Panc1 (cell line): ENCODE measurements around the gene HNRNPC. TPM values are rescaled to one million over a fixed set of nuclear protein-coding genes. Genes with fewer than 3 reads are reported as not detected.

Experiments
- ATAC-seq: fragments of 200-7000 bp; cut with Tn5 transposase; 2 replicates; pipeline ENCODE4 v1.9.1; 2020; ENCODE audit warnings: mild to moderate bottlenecking, moderate library complexity
- BruUV-seq: library from RNA; stranded (reverse); fragments of 400-500 nt; replicated peaks from 2 replicates; lab custom pipeline; 2021; lab: Mats Ljungman, UMichigan
- CTCF ChIA-PET: fragments of 300-600 bp; sonication (Branson Sonifier 250); formaldehyde crosslinking; loops from one replicate; lab custom pipeline; 2022; ENCODE audit warnings: antibody characterized with exemption; lab: Charles Lee
- POLR2A ChIA-PET: fragments of 300-600 bp; sonication (Branson Sonifier 250); formaldehyde crosslinking; loops from one replicate; lab custom pipeline; 2022; ENCODE audit warnings: antibody characterized with exemption; lab: Charles Lee
- DNase-seq: peaks from one replicate; pipeline ENCODE4 v3.0.0-alpha.2; 2010; ENCODE audit warnings: low read depth, low spot score
- H3K27ac ChIP-seq: 2 replicates; pipeline ENCODE4 v1.5.1; 2011; ENCODE audit warnings: mild to moderate bottlenecking, low read length, inconsistent platforms
- H3K27me3 ChIP-seq: fragments of 200-500 bp; sonication (Bioruptor generic); 2 replicates; pipeline ENCODE4 v1.6.0; 2014; ENCODE audit warnings: low read length, inconsistent platforms; ENCODE audit not compliant: control insufficient read depth, insufficient read depth
- H3K36me3 ChIP-seq: fragments of 200-500 bp; sonication (Bioruptor generic); 2 replicates; pipeline ENCODE4 v1.5.1; 2014; ENCODE audit warnings: inconsistent platforms, mild to moderate bottlenecking, low read length, moderate library complexity; ENCODE audit not compliant: control insufficient read depth, insufficient read depth
- H3K4me1 ChIP-seq: 2 replicates; pipeline ENCODE4 v1.5.1; 2011; ENCODE audit warnings: inconsistent platforms, mild to moderate bottlenecking, low read length, moderate library complexity; ENCODE audit not compliant: control insufficient read depth, insufficient read depth
- H3K4me3 ChIP-seq, 2 experiments: 2 replicates each; pipeline ENCODE4 v1.5.1; 2011 to 2012; ENCODE audit warnings: low read depth in 2 of 2, low read length in 2 of 2, mild to moderate bottlenecking in 2 of 2, inconsistent platforms in 1 of 2, moderate library complexity in 1 of 2
- H3K9me3 ChIP-seq: fragments of 200-500 bp; sonication (Bioruptor generic); 2 replicates; pipeline ENCODE4 v1.5.1; 2014; ENCODE audit warnings: low read depth, mild to moderate bottlenecking, inconsistent platforms, low read length, moderate library complexity; ENCODE audit not compliant: control insufficient read depth, insufficient read depth
- POLR2AphosphoS5 ChIP-seq: IDR thresholded peaks from 2 replicates; pipeline ENCODE4 v1.6.1; 2012; ENCODE audit warnings: mild to moderate bottlenecking, low read depth, low read length, moderate library complexity
- SIN3A ChIP-seq: IDR thresholded peaks from 2 replicates; pipeline ENCODE4 v1.6.1; 2012; ENCODE audit warnings: low read depth, mild to moderate bottlenecking, low read length, moderate library complexity, borderline replicate concordance; ENCODE audit not compliant: insufficient read depth
- TCF7L2 ChIP-seq: IDR thresholded peaks from 2 replicates; pipeline ENCODE4 v1.6.1; 2011; ENCODE audit warnings: mild to moderate bottlenecking, low read depth, low read length, inconsistent platforms
- in situ Hi-C: cut with HindIII; loops from 2 replicates; pipeline ENCODE4 v1.10.0; 2016; ENCODE audit warnings: low sequenced_read_pairs, low pct_unique_long_range_greater_than_20kb
- intact Hi-C: fragments of 100-400 bp; cut with micrococcal nuclease; formaldehyde crosslinking; loops from one replicate; pipeline ENCODE4 v1.10.0; 2022; ENCODE audit not compliant: unreplicated experiment
- total RNA-seq: library from RNA; stranded (reverse); gene quantifications from one replicate; pipeline ENCODE4 v1.2.1, GENCODE V29; 2021; ENCODE audit not compliant: unreplicated experiment
- TF ChIP-seq, protein P1 (sequence below): fragments of 450-650 bp; IDR thresholded peaks from 2 replicates; pipeline ENCODE4 v1.5.1; 2017; ENCODE audit warnings: mild to moderate bottlenecking
- TF ChIP-seq, protein P2 (sequence below), 2 experiments: IDR thresholded peaks; 2 replicates each; pipeline ENCODE4 v1.6.1; 2011 to 2012; ENCODE audit warnings: low read depth in 2 of 2, control low read depth in 1 of 2, low read length in 1 of 2, mild to moderate bottlenecking in 1 of 2, moderate library complexity in 1 of 2; ENCODE audit not compliant: insufficient read depth in 1 of 2

The HNRNPC gene
- total RNA-seq, 1 experiment from 2014 or later = 537 TPM

DNA sequence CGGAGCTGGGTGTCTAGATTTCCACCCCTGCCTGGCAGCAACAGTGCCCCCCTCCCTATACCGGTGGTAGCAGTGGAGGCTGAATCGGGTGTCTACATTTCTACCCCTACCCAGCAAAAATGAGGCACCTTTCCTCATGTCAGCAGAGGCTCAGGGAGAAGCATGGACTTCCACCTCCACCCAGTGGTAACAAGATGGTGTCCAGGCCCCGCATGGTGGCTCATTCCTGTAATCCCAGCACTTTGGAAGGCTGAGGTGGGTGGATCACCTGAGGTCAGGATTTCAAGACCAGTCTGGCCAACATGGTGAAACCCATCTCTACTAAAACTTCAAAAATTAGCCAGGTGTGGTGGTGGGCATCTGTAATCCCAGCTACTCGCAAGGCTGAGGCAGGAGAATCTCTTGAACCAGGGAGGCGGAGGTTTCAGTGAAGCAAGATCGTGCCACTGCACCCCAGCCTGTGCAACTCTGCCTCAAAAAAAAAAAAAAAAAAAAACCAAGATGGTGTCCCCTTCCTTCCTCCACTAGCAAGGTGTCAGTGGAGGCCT, 77.9 kb downstream of the HNRNPC start:
- intact Hi-C loops = no loop called here
- no peak overlapping the region; a peak in 1 of 4 replicates for H3K4me3 ChIP-seq
- CTCF ChIA-PET = no interaction called here

DNA sequence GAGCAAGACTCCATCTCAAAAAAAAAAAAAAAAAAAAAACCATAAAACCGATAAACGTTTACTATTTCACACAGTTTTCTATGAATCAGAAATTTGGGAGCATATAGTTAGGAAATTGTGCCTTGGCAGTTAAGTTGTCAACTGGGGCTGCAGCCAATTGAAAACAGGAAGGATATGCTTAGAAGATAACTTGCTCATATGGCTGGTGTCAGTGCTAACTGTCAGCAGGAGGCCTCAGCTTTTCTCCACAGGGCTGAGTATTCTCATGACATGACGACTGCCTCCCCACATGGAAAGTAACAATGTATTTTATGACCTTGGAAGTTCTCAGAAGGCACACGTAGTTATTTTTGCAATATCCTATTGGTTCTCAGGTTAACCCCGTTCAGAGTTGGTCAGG, 83.8 kb downstream of the HNRNPC start:
- Histone ChIP-seq H3K27me3 (no peaks in the 10 kb centered on the region), H3K4me3 (no peak overlapping the region), H3K9me3 (no peaks in the 10 kb centered on the region), H3K27ac (no peak overlapping the region), H3K36me3 (no peaks in the 10 kb centered on the region), H3K4me1 (no peaks in the 10 kb centered on the region)
- intact Hi-C loops (no loop called here), in situ Hi-C loops (no loop called here)
- ChIA-PET POLR2A (interaction anchor here (0.6 kb wide), 1 partner anchor 146 kb away, joined by 7 read pairs; no protein-coding TSS in a partner anchor), CTCF (no interaction called here)
- TF ChIP-seq TCF7L2 (no peak), POLR2AphosphoS5 (no peak)
- no TSS peak for BruUV-seq
- ATAC-seq (no peak), DNase-seq (no peak)

More for the DNA sequence above, 77.9 kb downstream of the HNRNPC start:
- Histone ChIP-seq H3K27me3 (no peaks in the 10 kb centered on the region), H3K27ac (no peak overlapping the region), H3K4me1 (no peaks in the 10 kb centered on the region), H3K9me3 (no peaks in the 10 kb centered on the region), H3K36me3 (no peaks in the 10 kb centered on the region)
- no peak for TF ChIP-seq TCF7L2
- TF ChIP-seq SIN3A = no peak
- TF ChIP-seq, protein P1, sequence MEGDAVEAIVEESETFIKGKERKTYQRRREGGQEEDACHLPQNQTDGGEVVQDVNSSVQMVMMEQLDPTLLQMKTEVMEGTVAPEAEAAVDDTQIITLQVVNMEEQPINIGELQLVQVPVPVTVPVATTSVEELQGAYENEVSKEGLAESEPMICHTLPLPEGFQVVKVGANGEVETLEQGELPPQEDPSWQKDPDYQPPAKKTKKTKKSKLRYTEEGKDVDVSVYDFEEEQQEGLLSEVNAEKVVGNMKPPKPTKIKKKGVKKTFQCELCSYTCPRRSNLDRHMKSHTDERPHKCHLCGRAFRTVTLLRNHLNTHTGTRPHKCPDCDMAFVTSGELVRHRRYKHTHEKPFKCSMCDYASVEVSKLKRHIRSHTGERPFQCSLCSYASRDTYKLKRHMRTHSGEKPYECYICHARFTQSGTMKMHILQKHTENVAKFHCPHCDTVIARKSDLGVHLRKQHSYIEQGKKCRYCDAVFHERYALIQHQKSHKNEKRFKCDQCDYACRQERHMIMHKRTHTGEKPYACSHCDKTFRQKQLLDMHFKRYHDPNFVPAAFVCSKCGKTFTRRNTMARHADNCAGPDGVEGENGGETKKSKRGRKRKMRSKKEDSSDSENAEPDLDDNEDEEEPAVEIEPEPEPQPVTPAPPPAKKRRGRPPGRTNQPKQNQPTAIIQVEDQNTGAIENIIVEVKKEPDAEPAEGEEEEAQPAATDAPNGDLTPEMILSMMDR = no peak
- TF ChIP-seq, protein P2, sequence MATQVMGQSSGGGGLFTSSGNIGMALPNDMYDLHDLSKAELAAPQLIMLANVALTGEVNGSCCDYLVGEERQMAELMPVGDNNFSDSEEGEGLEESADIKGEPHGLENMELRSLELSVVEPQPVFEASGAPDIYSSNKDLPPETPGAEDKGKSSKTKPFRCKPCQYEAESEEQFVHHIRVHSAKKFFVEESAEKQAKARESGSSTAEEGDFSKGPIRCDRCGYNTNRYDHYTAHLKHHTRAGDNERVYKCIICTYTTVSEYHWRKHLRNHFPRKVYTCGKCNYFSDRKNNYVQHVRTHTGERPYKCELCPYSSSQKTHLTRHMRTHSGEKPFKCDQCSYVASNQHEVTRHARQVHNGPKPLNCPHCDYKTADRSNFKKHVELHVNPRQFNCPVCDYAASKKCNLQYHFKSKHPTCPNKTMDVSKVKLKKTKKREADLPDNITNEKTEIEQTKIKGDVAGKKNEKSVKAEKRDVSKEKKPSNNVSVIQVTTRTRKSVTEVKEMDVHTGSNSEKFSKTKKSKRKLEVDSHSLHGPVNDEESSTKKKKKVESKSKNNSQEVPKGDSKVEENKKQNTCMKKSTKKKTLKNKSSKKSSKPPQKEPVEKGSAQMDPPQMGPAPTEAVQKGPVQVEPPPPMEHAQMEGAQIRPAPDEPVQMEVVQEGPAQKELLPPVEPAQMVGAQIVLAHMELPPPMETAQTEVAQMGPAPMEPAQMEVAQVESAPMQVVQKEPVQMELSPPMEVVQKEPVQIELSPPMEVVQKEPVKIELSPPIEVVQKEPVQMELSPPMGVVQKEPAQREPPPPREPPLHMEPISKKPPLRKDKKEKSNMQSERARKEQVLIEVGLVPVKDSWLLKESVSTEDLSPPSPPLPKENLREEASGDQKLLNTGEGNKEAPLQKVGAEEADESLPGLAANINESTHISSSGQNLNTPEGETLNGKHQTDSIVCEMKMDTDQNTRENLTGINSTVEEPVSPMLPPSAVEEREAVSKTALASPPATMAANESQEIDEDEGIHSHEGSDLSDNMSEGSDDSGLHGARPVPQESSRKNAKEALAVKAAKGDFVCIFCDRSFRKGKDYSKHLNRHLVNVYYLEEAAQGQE (IDR thresholded peaks at IDR 0.05; ENCODE audit: insufficient read depth in 1 of 2, low read depth in 2 of 2, low read length in 1 of 2) = no peak
- TF ChIP-seq POLR2AphosphoS5 = no peak
- ATAC-seq (no peak), DNase-seq (no peak)
- POLR2A ChIA-PET = no interaction called here
- in situ Hi-C loops = no loop called here
- BruUV-seq = no TSS peak

DNA sequence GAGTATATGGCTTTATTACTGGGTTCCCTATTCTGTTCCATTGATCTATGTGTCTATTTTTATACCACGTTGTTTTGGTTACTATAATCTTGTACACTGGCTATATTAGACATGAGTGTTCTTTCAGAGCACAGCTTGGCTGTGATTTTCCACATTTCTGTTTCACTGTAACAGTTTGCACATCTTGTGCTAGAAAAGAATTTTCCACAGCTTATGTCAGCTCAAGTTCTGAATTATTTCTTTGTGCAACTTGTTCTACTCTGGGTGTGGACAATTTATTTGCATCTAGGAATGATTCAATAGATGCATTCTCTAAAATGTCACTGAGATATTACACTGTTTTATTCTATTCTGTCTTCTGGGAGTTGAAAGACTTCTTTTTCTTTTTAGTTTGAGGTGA, 85.0 kb downstream of the HNRNPC start:
- no peak for DNase-seq
- Histone ChIP-seq H3K27me3 (no peaks in the 10 kb centered on the region), H3K4me1 (no peaks in the 10 kb centered on the region), H3K27ac (no peak overlapping the region), H3K9me3 (no peaks in the 10 kb centered on the region), H3K36me3 (no peaks in the 10 kb centered on the region), H3K4me3 (no peak overlapping the region)
- no peak for TF ChIP-seq SIN3A
- TF ChIP-seq TCF7L2 = no peak
- TF ChIP-seq, protein P1 = no peak
- TF ChIP-seq, protein P2 (IDR thresholded peaks at IDR 0.05; ENCODE audit: insufficient read depth in 1 of 2, low read depth in 2 of 2, low read length in 1 of 2) = no peak
- no peak for TF ChIP-seq POLR2AphosphoS5
- no TSS peak for BruUV-seq
- no peak for ATAC-seq
- intact Hi-C loops (no loop called here), in situ Hi-C loops (no loop called here)
- ChIA-PET CTCF (no interaction called here), POLR2A (no interaction called here)
